ENCODE results near the gene IRS2.
"Not testable (repeated sequence)": the region's sequence is repeated elsewhere in the genome, so short reads cannot be mapped to it uniquely, and the experiment has no call there.

IRS2 gene, protein sequence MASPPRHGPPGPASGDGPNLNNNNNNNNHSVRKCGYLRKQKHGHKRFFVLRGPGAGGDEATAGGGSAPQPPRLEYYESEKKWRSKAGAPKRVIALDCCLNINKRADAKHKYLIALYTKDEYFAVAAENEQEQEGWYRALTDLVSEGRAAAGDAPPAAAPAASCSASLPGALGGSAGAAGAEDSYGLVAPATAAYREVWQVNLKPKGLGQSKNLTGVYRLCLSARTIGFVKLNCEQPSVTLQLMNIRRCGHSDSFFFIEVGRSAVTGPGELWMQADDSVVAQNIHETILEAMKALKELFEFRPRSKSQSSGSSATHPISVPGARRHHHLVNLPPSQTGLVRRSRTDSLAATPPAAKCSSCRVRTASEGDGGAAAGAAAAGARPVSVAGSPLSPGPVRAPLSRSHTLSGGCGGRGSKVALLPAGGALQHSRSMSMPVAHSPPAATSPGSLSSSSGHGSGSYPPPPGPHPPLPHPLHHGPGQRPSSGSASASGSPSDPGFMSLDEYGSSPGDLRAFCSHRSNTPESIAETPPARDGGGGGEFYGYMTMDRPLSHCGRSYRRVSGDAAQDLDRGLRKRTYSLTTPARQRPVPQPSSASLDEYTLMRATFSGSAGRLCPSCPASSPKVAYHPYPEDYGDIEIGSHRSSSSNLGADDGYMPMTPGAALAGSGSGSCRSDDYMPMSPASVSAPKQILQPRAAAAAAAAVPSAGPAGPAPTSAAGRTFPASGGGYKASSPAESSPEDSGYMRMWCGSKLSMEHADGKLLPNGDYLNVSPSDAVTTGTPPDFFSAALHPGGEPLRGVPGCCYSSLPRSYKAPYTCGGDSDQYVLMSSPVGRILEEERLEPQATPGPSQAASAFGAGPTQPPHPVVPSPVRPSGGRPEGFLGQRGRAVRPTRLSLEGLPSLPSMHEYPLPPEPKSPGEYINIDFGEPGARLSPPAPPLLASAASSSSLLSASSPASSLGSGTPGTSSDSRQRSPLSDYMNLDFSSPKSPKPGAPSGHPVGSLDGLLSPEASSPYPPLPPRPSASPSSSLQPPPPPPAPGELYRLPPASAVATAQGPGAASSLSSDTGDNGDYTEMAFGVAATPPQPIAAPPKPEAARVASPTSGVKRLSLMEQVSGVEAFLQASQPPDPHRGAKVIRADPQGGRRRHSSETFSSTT (N-terminal part only)

DNA sequence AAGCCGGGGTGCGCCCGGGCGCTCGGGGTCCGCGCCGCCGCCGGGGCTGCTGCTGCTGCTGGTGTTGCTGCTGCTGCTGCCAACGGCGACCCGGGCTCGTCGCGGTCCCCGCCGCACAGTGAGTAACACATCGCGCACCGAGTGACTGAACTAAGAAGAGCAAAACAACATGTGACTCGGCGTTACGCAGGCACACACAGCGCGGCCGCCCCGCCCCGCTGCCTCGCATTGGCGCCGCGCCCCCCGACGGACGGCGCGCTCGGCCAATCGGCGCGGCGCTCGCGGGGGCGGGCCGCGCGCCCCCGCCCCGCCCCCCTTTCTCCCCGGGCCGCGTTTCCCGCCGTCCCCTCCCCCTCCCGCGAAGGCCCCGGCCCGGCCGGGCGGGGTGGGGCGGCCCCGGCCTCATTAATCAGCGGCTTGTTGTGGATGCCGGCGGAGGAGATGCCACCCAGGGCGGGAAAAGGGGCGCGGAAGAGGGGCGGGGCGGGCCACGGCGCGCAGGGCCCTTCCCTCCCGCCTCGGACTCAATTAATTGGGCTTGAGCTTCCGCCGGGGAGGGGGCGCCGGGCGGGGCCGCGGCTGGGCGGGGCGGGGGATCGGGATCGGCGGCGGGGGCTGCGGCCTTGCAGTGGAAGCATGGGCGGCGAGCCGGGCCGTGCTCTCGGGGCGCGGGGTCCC lies at the start of gene IRS2:
IRS2 (minus strand) TSS at position 127 of the 678 bp plus-strand sequence. CDS start 530 bp downstream, outside the sequence.
- in situ Hi-C loops (cut with HindIII; ENCODE audit: low sequenced_read_pairs), result no loop called here

DNA sequence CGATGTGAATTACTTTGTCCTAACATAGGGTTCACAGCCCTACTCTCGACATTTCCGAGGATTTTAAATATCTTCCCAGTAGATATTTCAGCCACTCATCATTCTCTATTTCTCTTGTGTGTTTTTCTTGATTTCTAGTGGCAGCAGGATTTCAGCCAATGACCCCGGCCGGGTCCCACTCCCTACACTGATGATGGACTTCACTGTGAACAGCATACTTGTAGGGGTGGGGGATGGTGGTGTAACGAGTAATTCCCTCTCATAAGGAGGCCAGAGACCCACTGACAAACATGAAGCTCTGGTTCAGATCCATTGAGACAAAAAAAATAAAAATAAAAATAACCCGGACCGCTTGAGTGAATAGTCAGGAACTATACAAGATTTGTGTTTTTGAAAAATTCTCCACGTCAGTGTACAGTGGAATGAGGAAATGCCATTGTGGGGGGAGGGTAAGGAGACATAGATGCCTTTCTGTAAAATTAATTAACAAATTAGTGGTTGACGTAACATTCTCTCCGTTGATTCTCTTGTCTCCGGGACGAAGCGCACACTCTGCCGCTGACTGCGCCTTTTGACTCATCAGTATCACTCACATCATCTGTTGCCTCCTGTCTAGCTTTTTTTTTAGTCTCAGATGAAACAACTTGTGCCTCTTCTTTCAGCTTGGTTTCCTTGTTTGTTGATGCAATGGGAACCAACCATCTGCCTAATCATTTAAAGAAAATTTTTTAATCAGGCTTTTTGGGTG lies 48.8 kb upstream of the IRS2 start:
- in situ Hi-C loops (cut with HindIII; ENCODE audit: low sequenced_read_pairs), result no loop called here

DNA sequence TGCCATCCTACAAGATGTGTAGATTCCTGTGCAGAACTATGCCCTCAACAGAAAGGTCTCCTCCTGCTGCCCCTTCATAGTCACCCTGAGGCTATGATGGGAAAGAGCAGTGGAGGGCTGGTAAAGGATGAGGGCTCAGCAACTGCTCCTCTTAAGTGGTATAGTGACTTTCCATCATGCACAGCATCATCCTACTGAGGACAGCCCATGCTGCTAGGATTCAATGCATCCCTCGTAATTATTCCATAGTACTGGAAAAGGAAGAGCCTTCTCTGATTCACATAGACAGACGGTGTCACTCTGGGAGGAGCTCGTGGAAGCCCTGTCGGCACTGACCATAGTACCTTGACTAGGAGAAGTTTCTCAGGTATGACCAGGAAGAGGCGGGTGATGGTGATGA lies 47.6 kb upstream of the IRS2 start:
- in situ Hi-C loops (cut with HindIII; ENCODE audit: low sequenced_read_pairs), result no loop called here

DNA sequence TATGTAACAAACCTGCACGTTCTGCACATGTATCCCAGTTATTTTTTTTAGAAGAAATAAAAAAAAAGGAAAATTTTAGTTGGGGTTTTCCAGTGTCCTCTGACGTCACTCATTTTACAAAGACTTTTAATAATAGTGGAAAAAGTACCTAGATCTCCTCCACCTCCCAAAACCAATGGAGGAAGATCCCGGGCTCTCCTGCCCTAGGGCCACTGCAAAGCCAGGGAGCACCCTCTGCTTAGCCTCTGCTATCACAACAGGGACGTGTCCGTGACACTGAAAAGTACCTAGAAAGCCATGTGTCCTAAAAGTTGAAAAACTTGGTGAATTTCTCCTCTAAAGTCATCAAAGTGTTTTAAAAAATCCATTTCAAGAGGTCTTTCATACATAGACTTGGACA lies 46.7 kb upstream of the IRS2 start:
- in situ Hi-C loops (cut with HindIII; ENCODE audit: low sequenced_read_pairs), result no loop called here

DNA sequence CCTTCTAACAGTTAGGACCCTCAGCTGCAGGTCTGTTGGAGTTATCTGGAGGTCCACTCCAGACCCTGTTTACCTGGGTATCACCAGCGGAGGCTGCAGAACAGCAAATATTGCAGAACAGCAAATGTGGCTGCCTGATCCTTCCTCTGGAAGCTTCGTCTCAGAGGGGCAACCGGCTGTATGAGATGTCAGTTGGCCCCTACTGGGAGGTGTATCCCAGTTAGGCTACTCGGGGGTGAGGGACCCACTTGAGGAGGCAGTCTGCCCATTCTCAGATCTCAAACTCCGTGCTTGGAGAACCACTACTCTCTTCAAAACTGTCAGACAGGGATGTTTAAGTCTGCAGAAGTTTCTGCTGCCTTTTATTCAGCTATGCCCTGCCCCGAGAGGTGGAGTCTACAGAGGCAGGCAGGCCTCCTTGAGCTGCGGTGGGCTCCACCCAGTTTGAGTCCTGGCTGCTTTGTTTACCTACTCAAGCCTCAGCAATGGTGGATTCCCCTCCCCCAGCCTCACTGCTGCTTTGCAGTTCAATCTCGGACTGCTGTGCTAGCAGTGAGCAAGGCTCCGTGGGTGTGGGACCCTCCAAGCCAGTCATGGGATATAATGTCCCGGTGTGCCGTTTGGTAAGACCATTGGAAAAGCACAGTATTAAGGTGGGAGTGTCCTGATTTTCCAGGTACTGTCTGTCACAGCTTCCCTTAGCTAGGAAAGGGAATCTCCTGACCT lies 42.4 kb upstream of the IRS2 start:
- in situ Hi-C loops (cut with HindIII; ENCODE audit: low sequenced_read_pairs), result not testable (repeated sequence)

DNA sequence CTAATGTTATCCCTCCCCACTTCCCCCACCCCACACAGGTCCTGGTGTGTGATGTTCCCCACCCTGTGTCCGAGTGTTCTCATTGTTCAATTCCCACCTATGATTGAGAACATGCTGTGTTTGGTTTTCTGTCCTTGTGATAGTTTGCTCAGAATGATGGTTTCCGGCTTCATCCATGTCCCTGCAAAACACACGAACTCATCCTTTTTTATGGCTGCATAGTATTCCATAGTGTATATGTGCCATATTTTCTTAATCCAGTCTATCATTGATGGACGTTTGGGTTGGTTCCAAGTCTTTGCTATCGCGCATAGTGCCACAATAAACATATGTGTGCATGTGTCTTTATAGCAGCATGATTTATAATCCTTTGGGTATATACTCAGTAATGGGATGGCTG lies 36.8 kb upstream of the IRS2 start:
- in situ Hi-C loops (cut with HindIII; ENCODE audit: low sequenced_read_pairs), result not testable (repeated sequence)

DNA sequence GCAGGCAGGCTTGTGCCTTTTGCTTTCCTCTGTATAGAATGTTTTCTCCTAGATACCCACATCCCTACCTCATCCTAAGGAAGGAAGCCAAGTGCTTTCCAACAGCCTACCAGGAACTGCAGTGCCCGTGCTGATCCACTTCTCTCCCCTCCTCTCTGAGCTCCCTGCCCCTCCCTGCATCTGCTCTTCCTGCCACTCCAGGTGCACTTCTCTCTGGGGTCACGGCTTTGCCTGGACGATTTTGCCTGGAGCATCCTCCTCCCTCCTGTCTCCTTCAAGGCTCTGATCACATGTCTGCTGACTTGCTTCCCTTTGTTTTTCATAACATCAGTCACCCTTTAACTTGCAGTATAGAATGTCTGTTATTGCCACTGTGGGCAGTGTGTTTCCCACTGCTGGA lies 34.7 kb upstream of the IRS2 start:
- in situ Hi-C loops (cut with HindIII; ENCODE audit: low sequenced_read_pairs), result no loop called here

DNA sequence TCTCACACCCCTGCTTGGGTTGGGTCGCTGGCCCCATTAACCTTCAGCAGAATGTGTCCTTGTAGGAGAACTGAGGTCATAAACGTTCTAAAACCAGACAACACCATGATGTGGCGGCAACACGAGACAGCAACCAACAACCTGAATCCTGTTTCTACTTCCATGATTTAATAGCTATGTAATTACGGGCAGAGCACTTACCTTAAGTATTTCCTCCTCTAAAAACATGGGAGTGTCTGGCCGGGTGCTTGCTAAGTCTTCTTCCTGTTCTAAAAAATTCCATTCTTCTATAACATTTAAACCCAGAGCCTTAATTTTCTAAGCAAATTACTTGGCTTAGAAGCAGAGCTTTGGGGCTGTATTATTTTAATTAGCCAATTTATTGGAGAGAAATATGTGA lies 33.5 kb upstream of the IRS2 start:
- in situ Hi-C loops (cut with HindIII; ENCODE audit: low sequenced_read_pairs), result no loop called here

DNA sequence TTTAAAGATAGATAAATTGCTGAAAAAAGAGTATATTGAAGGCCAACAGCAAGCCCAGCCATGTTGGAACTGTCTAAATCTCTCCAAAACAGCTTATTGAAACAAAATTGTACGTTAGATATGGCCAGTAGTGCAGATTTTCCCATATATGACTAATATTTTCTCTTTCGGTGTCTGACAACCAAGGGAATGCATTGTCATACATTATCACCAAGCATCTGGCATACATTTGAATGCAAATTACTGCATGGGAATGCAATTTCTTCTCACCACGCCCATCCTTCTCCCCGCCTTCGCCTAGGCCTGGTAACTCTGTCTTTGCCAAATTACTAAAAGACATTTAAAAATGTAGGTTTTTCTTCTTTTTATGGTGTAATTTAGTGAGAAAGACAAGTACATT lies 32.5 kb upstream of the IRS2 start:
- in situ Hi-C loops (cut with HindIII; ENCODE audit: low sequenced_read_pairs), result no loop called here

DNA sequence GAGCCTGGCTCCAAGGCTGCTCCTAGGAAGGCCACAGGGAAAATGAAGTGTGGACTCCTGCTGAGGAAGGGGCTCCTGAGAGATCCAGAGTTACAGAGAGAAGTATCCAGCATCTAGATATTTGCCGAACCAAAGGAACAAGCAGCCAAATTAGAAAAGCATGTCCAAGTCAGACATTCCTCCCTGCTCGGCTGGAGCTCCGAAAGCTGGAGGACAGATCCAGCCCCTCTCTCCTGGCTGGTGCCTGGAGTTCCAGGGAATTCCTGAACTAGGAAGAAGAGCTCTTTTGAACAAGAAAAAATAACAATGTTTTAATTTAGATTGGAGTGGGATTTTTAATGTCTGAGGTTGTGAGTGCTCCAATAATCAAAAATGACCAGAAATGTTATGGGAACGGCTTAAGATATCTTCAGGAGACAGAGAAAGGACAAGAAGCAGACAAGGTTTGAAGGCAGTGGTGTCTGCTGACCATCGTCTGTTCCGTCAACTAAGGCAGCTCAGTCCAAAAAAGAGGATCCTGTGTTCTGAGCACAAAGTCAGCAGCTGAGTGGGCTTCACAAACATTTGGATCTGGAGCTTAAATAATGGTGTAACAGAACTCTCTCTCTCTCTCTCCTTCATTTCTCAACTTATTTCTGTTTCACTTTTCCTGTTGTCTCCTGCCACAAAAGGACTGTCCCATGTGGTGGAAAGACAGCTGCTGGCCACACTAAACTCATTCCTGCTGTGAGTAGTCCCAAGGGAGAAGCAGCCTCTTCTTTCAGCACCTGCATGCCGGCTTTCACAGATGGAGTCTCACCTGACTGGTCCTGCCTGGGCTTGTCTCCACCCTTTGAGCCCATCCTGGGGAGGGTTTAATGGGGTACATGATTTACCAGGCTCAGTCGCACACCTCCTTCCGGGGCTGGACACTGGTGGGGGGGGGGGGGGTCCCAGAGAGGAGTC lies 31.5 kb upstream of the IRS2 start:
- in situ Hi-C loops (cut with HindIII; ENCODE audit: low sequenced_read_pairs), result no loop called here

DNA sequence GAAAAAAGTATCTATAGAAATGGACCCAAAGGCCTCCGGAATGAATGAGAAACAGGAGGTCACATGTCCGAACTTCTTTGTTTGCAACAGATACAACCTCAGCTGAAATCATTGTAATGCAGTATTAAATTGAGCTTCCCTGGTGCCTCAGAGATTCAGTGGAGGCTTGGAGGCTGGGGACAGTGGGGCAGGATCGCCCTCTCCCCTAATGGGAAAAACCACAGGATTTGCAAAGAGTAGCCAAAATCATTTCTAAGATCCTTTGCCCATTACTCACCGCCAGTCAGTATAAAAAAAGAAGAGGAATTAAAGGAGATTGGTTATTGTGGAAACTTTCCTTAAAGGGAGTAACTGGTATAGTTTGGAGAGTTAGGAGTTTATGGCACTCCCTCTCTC lies 30.4 kb upstream of the IRS2 start:
- in situ Hi-C loops (cut with HindIII; ENCODE audit: low sequenced_read_pairs), result no loop called here

DNA sequence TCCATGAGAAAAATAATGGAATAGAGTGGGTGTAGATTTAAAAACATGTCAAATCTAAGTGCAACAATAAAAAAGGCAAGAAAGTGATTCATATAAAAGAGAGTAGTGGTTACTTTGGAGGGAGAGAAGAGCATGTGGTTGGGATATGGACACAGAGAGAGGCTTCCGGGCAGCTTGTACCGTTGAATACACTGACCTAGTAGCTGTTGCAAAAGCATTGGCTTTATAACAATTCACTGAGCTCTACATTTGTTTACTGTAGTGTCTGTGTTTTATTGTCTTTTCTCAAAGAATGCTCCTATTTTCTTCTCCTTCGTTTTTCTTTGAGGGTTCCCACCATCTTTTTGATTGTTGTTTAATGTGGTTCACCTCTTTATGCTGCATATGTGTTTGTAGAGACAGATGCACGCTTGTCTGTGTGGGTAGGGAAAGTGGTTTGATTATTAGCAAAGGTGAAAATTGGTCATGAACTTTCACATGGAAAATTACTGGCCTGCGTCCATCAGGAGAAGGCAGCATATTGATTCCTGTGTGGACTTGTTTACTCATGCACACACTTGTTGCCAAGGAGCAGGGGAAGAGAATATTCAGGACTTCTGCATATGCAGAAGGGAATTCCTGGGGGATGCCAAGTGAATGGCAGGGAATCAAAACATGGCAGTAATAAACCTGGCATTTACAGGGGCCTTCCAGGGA lies 29.9 kb upstream of the IRS2 start:
- in situ Hi-C loops (cut with HindIII; ENCODE audit: low sequenced_read_pairs), result no loop called here

DNA sequence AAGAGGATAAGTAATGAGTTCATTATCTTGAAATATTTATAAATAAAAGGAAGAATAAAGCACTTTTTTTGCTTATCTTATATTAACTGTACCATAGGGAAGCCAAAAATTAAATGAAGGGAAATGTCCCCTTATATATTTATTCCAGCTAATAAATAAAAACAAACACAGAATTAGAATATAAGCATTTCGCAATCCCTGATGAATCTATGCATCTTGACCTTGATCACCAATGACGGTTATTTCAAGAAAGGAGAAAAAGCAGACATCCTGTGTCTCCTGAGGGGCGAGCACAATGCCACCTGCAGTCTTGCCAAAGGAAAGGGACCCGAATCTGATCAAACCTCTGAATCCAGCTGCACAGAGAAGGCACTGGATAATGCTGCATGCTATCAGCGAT lies 29.3 kb upstream of the IRS2 start:
- in situ Hi-C loops (cut with HindIII; ENCODE audit: low sequenced_read_pairs), result no loop called here

DNA sequence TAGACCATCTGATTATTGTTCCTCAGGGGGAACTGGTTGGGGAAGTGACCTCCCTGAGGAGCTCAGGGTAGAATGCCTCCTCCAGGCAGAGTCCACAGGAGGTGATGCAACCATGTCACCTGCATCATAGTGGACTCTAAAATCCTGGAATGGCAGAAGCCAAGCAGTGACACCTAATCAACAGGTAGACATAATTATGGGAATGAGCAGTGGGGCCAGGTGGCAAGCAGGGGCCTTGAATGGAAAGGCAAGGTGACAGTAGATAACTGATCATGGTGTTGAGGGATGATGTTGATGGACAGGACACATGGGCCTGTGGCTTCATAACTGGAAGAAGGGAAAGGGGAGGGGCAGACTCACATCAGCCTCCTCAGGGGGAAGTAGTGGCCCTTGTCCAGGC lies 27.3 kb upstream of the IRS2 start:
- in situ Hi-C loops (cut with HindIII; ENCODE audit: low sequenced_read_pairs), result no loop called here

DNA sequence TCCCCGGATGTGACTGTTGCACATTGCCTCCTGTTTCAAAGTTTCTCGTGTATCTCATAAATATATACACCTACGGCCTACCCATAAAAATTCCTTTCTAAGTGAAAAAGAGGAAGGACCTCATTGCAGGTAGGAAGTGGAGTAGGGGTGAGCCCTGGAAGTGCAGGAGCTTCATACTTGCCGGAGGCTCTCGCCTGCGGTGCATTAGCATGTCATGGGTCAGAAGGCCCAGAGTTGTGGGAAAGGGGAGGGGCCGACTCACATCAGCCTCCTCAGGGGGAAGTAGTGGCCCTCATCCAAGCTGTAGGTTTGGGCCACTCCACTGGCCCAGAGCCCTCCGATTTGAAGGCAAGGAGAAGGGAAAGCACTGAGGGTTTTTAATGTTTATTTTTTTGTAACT lies 26.0 kb upstream of the IRS2 start:
- in situ Hi-C loops (cut with HindIII; ENCODE audit: low sequenced_read_pairs), result no loop called here

DNA sequence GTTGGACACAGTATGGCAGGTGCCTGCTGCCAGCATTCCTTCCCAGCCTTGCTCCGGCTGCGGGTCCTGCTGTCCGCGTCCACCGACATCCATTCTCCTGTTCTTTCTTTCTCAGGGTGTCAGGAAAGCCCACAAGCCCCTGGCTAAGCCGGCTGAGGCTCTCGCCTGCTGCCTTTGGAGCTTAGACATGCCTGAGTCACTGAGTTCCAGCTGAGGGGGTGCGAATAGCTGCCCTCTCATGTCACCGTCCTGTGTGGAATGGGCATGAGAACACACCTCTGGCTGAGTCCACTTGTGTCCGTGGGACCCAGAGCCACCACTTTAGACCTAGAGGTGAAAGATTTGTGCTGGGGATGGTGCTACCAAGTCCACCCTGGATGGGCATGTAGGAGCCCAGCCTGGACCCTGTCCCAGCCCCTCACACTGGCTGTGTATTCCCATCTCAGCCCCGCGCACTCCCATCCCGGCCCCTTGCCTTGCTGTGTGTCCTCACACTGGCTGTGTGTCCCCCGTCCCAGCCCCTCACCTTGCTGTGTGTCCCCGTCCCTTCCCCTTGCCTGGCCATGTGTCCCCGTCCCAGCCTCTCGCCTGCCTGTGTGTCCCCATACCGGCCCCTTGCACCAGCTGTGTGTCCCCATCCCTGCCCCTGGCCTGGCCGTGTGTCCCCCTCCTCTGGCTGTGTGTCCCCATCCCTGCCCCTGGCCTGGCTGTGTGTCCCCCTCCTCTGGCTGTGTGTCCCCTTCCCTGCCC lies 24.6 kb upstream of the IRS2 start:
- in situ Hi-C loops (cut with HindIII; ENCODE audit: low sequenced_read_pairs), result no loop called here

DNA sequence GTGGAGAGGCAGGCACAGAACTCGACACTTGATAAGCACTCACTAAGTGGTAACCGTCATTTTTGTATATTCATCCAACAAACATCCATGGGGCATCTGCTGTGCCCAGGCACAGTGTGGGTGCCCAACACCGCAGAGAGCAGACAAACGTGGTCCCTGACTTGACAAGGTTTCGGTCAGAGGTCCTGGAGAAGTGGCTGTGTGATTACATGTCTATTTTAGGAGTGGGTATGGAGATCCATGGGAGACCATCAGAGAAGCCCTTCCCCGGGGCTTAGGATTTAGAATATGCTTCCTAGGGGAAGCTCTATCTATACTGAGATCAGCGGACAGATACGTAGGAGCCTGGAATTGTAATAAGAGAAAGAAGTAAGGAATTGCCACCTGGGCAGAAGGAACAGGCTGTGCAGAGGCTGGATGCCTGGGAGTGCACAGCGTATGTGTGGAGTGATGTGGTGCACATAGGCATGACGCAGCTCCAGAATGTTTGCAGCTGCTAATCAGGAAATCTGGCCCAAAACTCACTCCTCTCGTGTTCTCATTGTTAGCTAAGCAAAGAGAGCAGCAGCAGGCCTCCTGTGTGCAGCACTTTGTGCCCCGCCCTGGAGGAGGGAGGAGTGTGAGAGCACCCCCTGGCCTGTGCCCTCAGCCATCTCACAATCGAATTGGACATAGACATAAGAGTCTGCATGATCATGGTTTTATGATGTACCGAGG lies 23.0 kb upstream of the IRS2 start:
- in situ Hi-C loops (cut with HindIII; ENCODE audit: low sequenced_read_pairs), result no loop called here
